Measurements from ENCODE around the gene TNKS2.
"Not testable (repeated sequence)": the region's sequence is repeated elsewhere in the genome, so short reads cannot be mapped to it uniquely, and the experiment has no call there.

TNKS2 gene

GRCh38 chr10:91879515-91880170 is 81.4 kb downstream of the TNKS2 start:
- peak; percentile 65 for DNase-seq

- DNase-seq, result no peak
Measured at GRCh38 chr10:91880310-91880709, 82.1 kb downstream of the TNKS2 start.

- no peak for DNase-seq
Measured at GRCh38 chr10:91883549-91884444, 85.6 kb downstream of the TNKS2 start.

GRCh38 chr10:91884536-91884935 is 86.3 kb downstream of the TNKS2 start:
- DNase-seq, result no peak

GRCh38 chr10:91885362-91886079 is 87.3 kb downstream of the TNKS2 start:
- no peak for DNase-seq

GRCh38 chr10:91886954-91887271 is 88.7 kb downstream of the TNKS2 start:
- DNase-seq, result no peak

GRCh38 chr10:91887272-91888076 is 89.2 kb downstream of the TNKS2 start:
- DNase-seq, result no peak

- DNase-seq, result no peak
Measured at GRCh38 chr10:91891125-91892001, 93.1 kb downstream of the TNKS2 start.

GRCh38 chr10:91893051-91893450 is 94.8 kb downstream of the TNKS2 start:
- DNase-seq, result no peak

GRCh38 chr10:91894261-91894685 is 96.0 kb downstream of the TNKS2 start:
- not testable (repeated sequence) for DNase-seq

GRCh38 chr10:91896212-91896756 is 98.1 kb downstream of the TNKS2 start:
- DNase-seq, result no peak

- no peak for DNase-seq
Measured at GRCh38 chr10:91897421-91897820, 99.2 kb downstream of the TNKS2 start.

GRCh38 chr10:91901784-91902677 is 103.8 kb downstream of the TNKS2 start:
- DNase-seq, result no peak

GRCh38 chr10:91907033-91907594 is 108.9 kb downstream of the TNKS2 start:
- DNase-seq, result no peak

GRCh38 chr10:91907914-91908336 is 109.7 kb downstream of the TNKS2 start:
- DNase-seq, result no peak

GRCh38 chr10:91908337-91909116 is 110.3 kb downstream of the TNKS2 start:
- peak; percentile 7 for DNase-seq

GRCh38 chr10:91909117-91909677 is 111.0 kb downstream of the TNKS2 start, which contains the start of gene FGFBP3:
Gene FGFBP3 (minus strand): TSS chr10:91909486. CDS start chr10:91908969, 517 bp downstream.
- DNase-seq, result peak; percentile 4

- no peak for DNase-seq
Measured at GRCh38 chr10:91910467-91910866, 112.2 kb downstream of the TNKS2 start.
